SK-N-SH (cell line): ENCODE results near the gene ZNF148. TPM values are rescaled to one million over a fixed set of nuclear protein-coding genes. Genes with fewer than 3 reads are reported as not detected.

ENCODE experiments used
- CTCF ChIA-PET: fragments of 300-600, 350-600 bp; formaldehyde crosslinking; extraction: SDS; loops from one replicate; lab custom pipeline; 2021; lab: Yijun Ruan, JAX
- POLR2A ChIA-PET: fragments of 350-600 bp; sonication (Branson Sonifier 250); formaldehyde crosslinking; extraction: SDS; loops from one replicate; lab custom pipeline; 2020; ENCODE audit warnings: antibody characterized with exemption, inconsistent platforms; lab: Yijun Ruan, JAX
- DNase-seq: peaks from one replicate; pipeline ENCODE4 v3.0.0; 2012
- H2AFZ ChIP-seq: fragments of 200-600 bp; sonication (generic); 2 replicates; pipeline ENCODE4 v1.8.1; 2016; ENCODE audit warnings: antibody characterized with exemption, mild to moderate bottlenecking, low read depth
- H3F3A ChIP-seq: fragments of 200-600 bp; sonication (generic); replicated peaks from 2 replicates; pipeline ENCODE3; 2016; ENCODE audit warnings: antibody characterized with exemption, mild to moderate bottlenecking; ENCODE audit not compliant: insufficient read depth
- H3K27ac ChIP-seq, 2 experiments: fragments of 200-500 bp in 1 of 2; fragments of 200-600 bp in 1 of 2; sonication (Bioruptor generic) in 1 of 2; sonication (generic), shearing (Covaris generic) in 1 of 2; 2 replicates each; pipeline versions ENCODE4 v1.5.1 to v1.6.1; 2014 to 2016; ENCODE audit warnings: low read depth in 2 of 2, inconsistent platforms in 1 of 2, low read length in 1 of 2, mild to moderate bottlenecking in 1 of 2, mixed read lengths in 1 of 2
- H3K27me3 ChIP-seq: fragments of 200-600 bp; sonication (generic), shearing (Covaris generic); 2 replicates; pipeline ENCODE4 v1.6.1; 2016; ENCODE audit warnings: mixed run types; ENCODE audit not compliant: insufficient read depth
- H3K36me3 ChIP-seq, 2 experiments: fragments of 200-500 bp in 1 of 2; fragments of 200-600 bp in 1 of 2; sonication (Bioruptor generic) in 1 of 2; sonication (generic) in 1 of 2; replicated peaks in 1 of 2; 2 replicates each; pipeline versions ENCODE3 to v1.5.1; 2014 to 2016; ENCODE audit warnings: low read length in 1 of 2, mild to moderate bottlenecking in 1 of 2; ENCODE audit not compliant: insufficient read depth in 2 of 2, control insufficient read depth in 1 of 2
- H3K4me1 ChIP-seq, 2 experiments: fragments of 200-500 bp in 1 of 2; fragments of 200-600 bp in 1 of 2; sonication (Bioruptor generic) in 1 of 2; sonication (generic), shearing (Covaris generic) in 1 of 2; 2 replicates each; pipeline versions ENCODE4 v1.5.1 to v1.6.1; 2014 to 2016; ENCODE audit warnings: low read depth in 1 of 2, low read length in 1 of 2, mixed run types in 1 of 2; ENCODE audit not compliant: insufficient read depth in 2 of 2, control insufficient read depth in 1 of 2
- H3K4me2 ChIP-seq: fragments of 200-600 bp; sonication (generic), shearing (Covaris generic); 2 replicates; pipeline ENCODE4 v1.6.1; 2017; ENCODE audit warnings: mixed run types
- H3K4me3 ChIP-seq, 2 experiments: fragments of 200-500 bp in 1 of 2; fragments of 200-600 bp in 1 of 2; sonication (Bioruptor generic) in 1 of 2; sonication (generic), shearing (Covaris generic) in 1 of 2; 2 replicates each; pipeline versions ENCODE4 v1.5.1 to v1.8.1; 2014 to 2016; ENCODE audit warnings: low read depth in 2 of 2, inconsistent platforms in 1 of 2, low read length in 1 of 2, mild to moderate bottlenecking in 1 of 2, mixed read lengths in 1 of 2, moderate library complexity in 1 of 2
- H3K79me2 ChIP-seq: fragments of 200-600 bp; sonication (generic); 2 replicates; pipeline ENCODE4 v1.8.1; 2017; ENCODE audit warnings: mild to moderate bottlenecking; ENCODE audit not compliant: insufficient read depth
- H3K9ac ChIP-seq: fragments of 200-600 bp; sonication (generic); 2 replicates; pipeline ENCODE4 v1.6.1; 2017; ENCODE audit warnings: mixed run types
- H3K9me2 ChIP-seq: fragments of 200-600 bp; sonication (generic); 2 replicates; pipeline ENCODE4 v1.6.1; 2017; ENCODE audit warnings: mixed run types
- H3K9me3 ChIP-seq: fragments of 200-600 bp; sonication (generic); 2 replicates; pipeline ENCODE4 v1.6.1; 2017; ENCODE audit warnings: mixed run types, mild to moderate bottlenecking, moderate library complexity
- H4K20me1 ChIP-seq: fragments of 200-600 bp; sonication (generic); 2 replicates; pipeline ENCODE4 v1.6.1; 2017; ENCODE audit warnings: mild to moderate bottlenecking, mixed run types; ENCODE audit not compliant: insufficient read depth
- CHD2 ChIP-seq: fragments of 150-350 bp; IDR thresholded peaks from 2 replicates; pipeline ENCODE4 v1.6.1; 2018; ENCODE audit warnings: low read length; ENCODE audit not compliant: partially characterized antibody
- EP300 ChIP-seq, 2 experiments: IDR thresholded peaks; 2 replicates each; pipeline versions ENCODE4 v1.4.0 to v1.6.1; 2012; ENCODE audit warnings: borderline replicate concordance in 1 of 2, low read depth in 1 of 2, low read length in 1 of 2
- EZH2phosphoT487 ChIP-seq: fragments of 200-600 bp; sonication (generic); IDR thresholded peaks from 2 replicates; pipeline ENCODE4 v1.6.1; 2017; ENCODE audit warnings: low read depth, mixed run types, mild to moderate bottlenecking, antibody characterized with exemption, moderate library complexity, borderline replicate concordance
- JUND ChIP-seq: IDR thresholded peaks from 2 replicates; pipeline ENCODE4 v1.4.0; 2012
- MXI1 ChIP-seq: IDR thresholded peaks from 2 replicates; pipeline ENCODE4 v1.6.1; 2012; ENCODE audit warnings: mild to moderate bottlenecking, low read depth, low read length, improper control_type of control experiment
- NFIC ChIP-seq: IDR thresholded peaks from 2 replicates; pipeline ENCODE4 v1.4.0; 2012; ENCODE audit warnings: borderline replicate concordance
- PBX3 ChIP-seq: IDR thresholded peaks from 2 replicates; pipeline ENCODE4; 2012
- POLR2AphosphoS5 ChIP-seq: IDR thresholded peaks from 2 replicates; pipeline ENCODE4 v1.6.1; 2012; ENCODE audit warnings: low read depth, low read length
- RCOR1 ChIP-seq: fragments of 150-350 bp; IDR thresholded peaks from 2 replicates; pipeline ENCODE4 v1.6.1; 2017; ENCODE audit warnings: antibody characterized with exemption, low read length
- SMC3 ChIP-seq: IDR thresholded peaks from 2 replicates; pipeline ENCODE4 v1.6.1; 2012; ENCODE audit warnings: low read depth, low read length, improper control_type of control experiment
- TAF1 ChIP-seq: IDR thresholded peaks from 2 replicates; pipeline ENCODE4 v1.6.1; 2012; ENCODE audit warnings: low read depth, mild to moderate bottlenecking, low read length, moderate library complexity, borderline replicate concordance
- USF2 ChIP-seq: fragments of 150-350 bp; IDR thresholded peaks from 2 replicates; pipeline ENCODE4 v1.6.1; 2017; ENCODE audit warnings: antibody characterized with exemption, low read length, low read depth, borderline replicate concordance
- YY1 ChIP-seq: IDR thresholded peaks from 2 replicates; pipeline ENCODE4 v1.4.0; 2012; ENCODE audit warnings: low read depth, mild to moderate bottlenecking
- WGBS: methylation state at CpG from one replicate; pipeline ENCODE4 v1.1.6; 2017; ENCODE audit warnings: low lambda C conversion rate; 5-methylcytosine and 5-hydroxymethylcytosine counted together
- polyA plus RNA-seq, 3 experiments: library from polyadenylated mRNA; depleted of rRNA; stranded (reverse); fragments of >200 nt; gene quantifications; 2 replicates each; pipeline ENCODE4 v1.2.3, GENCODE V29; 2012

ZNF148 gene
- polyA plus RNA-seq, 1 of the 3 experiments (the other 2 are of a cell fraction) = 5.1 TPM

GRCh38 chr3:125236331-125236903, 138.7 kb downstream of the ZNF148 start:
- H3K27ac ChIP-seq = no peak overlapping the region
- TF ChIP-seq POLR2AphosphoS5 (no peak), SMC3 (no peak), CHD2 (no peak), EP300 (IDR thresholded peaks at IDR 0.05; ENCODE audit: borderline replicate concordance in 1 of 2, low read depth in 1 of 2, low read length in 1 of 2) (no peak), TAF1 (no peak), EZH2phosphoT487 (no peak), RCOR1 (no peak), YY1 (no peak), USF2 (no peak), PBX3 (no peak)
- H2AFZ ChIP-seq = no peak overlapping the region
- H3K4me1 ChIP-seq = peaks cover 0 to 6% of the 10 kb centered on the region in 2 experiments; a peak in 2 of 4 replicates
- H3K9ac ChIP-seq = no peak overlapping the region
- ChIA-PET POLR2A (no interaction called here), CTCF (no interaction called here)
- no peak for DNase-seq
- no peaks in the 10 kb centered on the region for H3K9me3 ChIP-seq
- no peak overlapping the region for H3K4me3 ChIP-seq
- no peaks in the 10 kb centered on the region for H3K9me2 ChIP-seq
- H3F3A ChIP-seq = peaks cover 23% of the 10 kb centered on the region
- WGBS = 97% methylated on average over 6 of the region's 6 CpGs
- H4K20me1 ChIP-seq = no peaks in the 10 kb centered on the region
- no peaks in the 10 kb centered on the region for H3K79me2 ChIP-seq
- H3K4me2 ChIP-seq = no peak overlapping the region
- H3K36me3 ChIP-seq = peaks cover 20 to 30% of the 10 kb centered on the region in 2 experiments
- H3K27me3 ChIP-seq = no peaks in the 10 kb centered on the region

GRCh38 chr3:125234831-125235230, 140.3 kb downstream of the ZNF148 start:
- Histone ChIP-seq H3F3A (peaks cover 25% of the 10 kb centered on the region), H3K4me1 (peaks cover 0 to 6% of the 10 kb centered on the region in 2 experiments; a peak in 2 of 4 replicates), H2AFZ (no peak overlapping the region), H3K9me3 (no peaks in the 10 kb centered on the region), H3K4me3 (no peak overlapping the region), H4K20me1 (no peaks in the 10 kb centered on the region), H3K9me2 (no peaks in the 10 kb centered on the region), H3K4me2 (no peak overlapping the region), H3K27me3 (no peaks in the 10 kb centered on the region), H3K9ac (no peak overlapping the region), H3K36me3 (peaks cover 24 to 40% of the 10 kb centered on the region in 2 experiments), H3K79me2 (peaks cover 14% of the 10 kb centered on the region; the same call in 1 of the 2 replicates), H3K27ac (no peak overlapping the region)
- CTCF ChIA-PET = no interaction called here
- DNase-seq = no peak
- TF ChIP-seq MXI1 = no peak
- no peak for TF ChIP-seq JUND
- no peak for TF ChIP-seq POLR2AphosphoS5
- TF ChIP-seq NFIC = no peak
- TF ChIP-seq EZH2phosphoT487 = no peak
- 100% methylated on average over 1 of the region's 1 CpG for WGBS
- POLR2A ChIA-PET = no interaction called here
